HCT116 (cell line): ENCODE measurements around the gene MACROH2A2.

Experiments
- CTCF ChIP-seq, 3 experiments: fragments of 200-600 bp in 1 of 3; sonication (generic) in 1 of 3; IDR thresholded peaks in 2 of 3; conservative IDR thresholded peaks in 1 of 3; 2 replicates each; pipeline ENCODE4 v1.5.1; 2012 to 2017; ENCODE audit warnings: low read depth in 2 of 3, low read length in 2 of 3, antibody characterized with exemption in 1 of 3, borderline replicate concordance in 1 of 3, control low read depth in 1 of 3, mild to moderate bottlenecking in 1 of 3, mixed read lengths in 1 of 3, mixed run types in 1 of 3, moderate library complexity in 1 of 3; ENCODE audit not compliant: insufficient read depth in 1 of 3
- ELF1 ChIP-seq: IDR thresholded peaks from 2 replicates; pipeline ENCODE4 v1.6.1; 2012; ENCODE audit warnings: low read depth, borderline replicate concordance
- EZH2 ChIP-seq: fragments of 200-600 bp; sonication (generic); IDR thresholded peaks from 2 replicates; pipeline ENCODE4 v1.6.1; 2017; ENCODE audit warnings: antibody characterized with exemption, mixed run types
- MAX ChIP-seq: IDR thresholded peaks from 2 replicates; pipeline ENCODE4 v1.6.1; 2012
- ZFX ChIP-seq: fragments of 450-650 bp; IDR thresholded peaks from 2 replicates; pipeline ENCODE4 v1.6.1; 2017

GRCh38 chr10:70158113-70158512 lies 105.5 kb downstream of the MACROH2A2 start:
- TF ChIP-seq EZH2 (no peak), CTCF (IDR thresholded peaks at IDR 0.05 in 2 of 3, conservative IDR thresholded peaks at IDR 0.05 in 1 of 3; ENCODE audit: borderline replicate concordance in 1 of 3, insufficient read depth in 1 of 3, low read depth in 2 of 3, low read length in 2 of 3) (no peak), ELF1 (no peak), MAX (no peak), ZFX (no peak)
